Osteoblast (primary cell): ENCODE results near the gene GKN1. TPM values are rescaled to one million over a fixed set of nuclear protein-coding genes. Genes with fewer than 3 reads are reported as not detected.

Source experiments
- DNase-seq: peaks from one replicate; pipeline ENCODE4 v3.0.0; 2011; ENCODE audit warnings: low spot score, mixed read lengths; ENCODE audit not compliant: insufficient read length; ENCODE audit errors: missing footprints
- H2AFZ ChIP-seq: 2 replicates; pipeline ENCODE4 v1.6.0; 2011; ENCODE audit warnings: mild to moderate bottlenecking, low read length
- H3K27ac ChIP-seq: 2 replicates; pipeline ENCODE4 v1.5.1; 2011; ENCODE audit warnings: mild to moderate bottlenecking, low read depth, low read length, moderate library complexity
- H3K27me3 ChIP-seq: 2 replicates; pipeline ENCODE4 v1.6.0; 2012; ENCODE audit warnings: mild to moderate bottlenecking, control low read depth, inconsistent platforms, low read length, moderate library complexity; ENCODE audit not compliant: insufficient read depth
- H3K36me3 ChIP-seq: 2 replicates; pipeline ENCODE4 v1.5.1; 2011; ENCODE audit warnings: mild to moderate bottlenecking, low read length, control low read depth, moderate library complexity; ENCODE audit not compliant: insufficient read depth
- H3K4me1 ChIP-seq: 2 replicates; pipeline ENCODE4 v1.5.1; 2011; ENCODE audit warnings: mild to moderate bottlenecking, low read length, control low read depth, moderate library complexity; ENCODE audit not compliant: insufficient read depth
- H3K4me2 ChIP-seq: 2 replicates; pipeline ENCODE4 v1.6.0; 2011; ENCODE audit warnings: mild to moderate bottlenecking, low read length; ENCODE audit not compliant: insufficient read depth
- H3K4me3 ChIP-seq: fragments of 200-600 bp; sonication (generic); 3 replicates; pipeline ENCODE4 v1.5.1; 2012; ENCODE audit warnings: mild to moderate bottlenecking, low read length, inconsistent platforms; ENCODE audit not compliant: insufficient read depth
- H3K79me2 ChIP-seq: 2 replicates; pipeline ENCODE4 v1.6.0; 2012; ENCODE audit warnings: mild to moderate bottlenecking, low read length, control low read depth, inconsistent platforms; ENCODE audit not compliant: insufficient read depth
- H3K9me3 ChIP-seq: 2 replicates; pipeline ENCODE4 v1.5.1; 2011; ENCODE audit warnings: low read depth, low read length, control low read depth
- H4K20me1 ChIP-seq: 2 replicates; pipeline ENCODE4 v1.6.0; 2012; ENCODE audit warnings: mild to moderate bottlenecking, low read length, control low read depth; ENCODE audit not compliant: insufficient read depth
- CTCF ChIP-seq: IDR thresholded peaks from 2 replicates; pipeline ENCODE4 v1.5.1; 2011; ENCODE audit warnings: mild to moderate bottlenecking, low read depth, low read length, moderate library complexity; ENCODE audit errors: extremely low read depth
- total RNA-seq: library from RNA; depleted of rRNA; stranded (reverse); fragments of >200 nt; gene quantifications from 2 replicates; pipeline ENCODE4 v1.2.3, GENCODE V29; 2012

Gene GKN1
- total RNA-seq, 1 donor = not detected

- H3K9me3 ChIP-seq = no peaks in the 10 kb centered on the region
- H3K27ac ChIP-seq = peak overlapping the region; percentile 92
- peaks cover 42% of the 10 kb centered on the region for H3K79me2 ChIP-seq
- peak; percentile 65 for TF ChIP-seq CTCF
- H4K20me1 ChIP-seq = peaks cover 12% of the 10 kb centered on the region
- no peaks in the 10 kb centered on the region for H3K36me3 ChIP-seq
- peak overlapping the region; percentile 92 for H3K4me3 ChIP-seq
- H2AFZ ChIP-seq = peak overlapping the region; percentile 80
- peaks cover 31% of the 10 kb centered on the region for H3K4me1 ChIP-seq
- H3K4me2 ChIP-seq = peak overlapping the region; percentile 89
- peak; percentile 92 for DNase-seq
- H3K27me3 ChIP-seq = no peaks in the 10 kb centered on the region
These were observed 38.1 kb downstream of the GKN1 start for GRCh38 chr2:69012310-69013141.

GRCh38 chr2:69013142-69013839, 38.9 kb downstream of the GKN1 start, which contains the start of gene ANTXR1:
ANTXR1 (plus strand) TSS chr2:69013179; CDS start chr2:69013500, 321 bp downstream.
- Histone ChIP-seq H2AFZ (peak within 1 kb of the TSS; percentile 80), H3K4me1 (peaks cover 38% of the 10 kb centered on the region), H4K20me1 (peaks cover 20% of the 10 kb centered on the region), H3K36me3 (peaks cover 4% of the 10 kb centered on the region), H3K27ac (peak within 1 kb of the TSS; percentile 92), H3K4me2 (peak within 1 kb of the TSS; percentile 89), H3K27me3 (no peaks in the 10 kb centered on the region), H3K9me3 (no peaks in the 10 kb centered on the region), H3K4me3 (peak within 1 kb of the TSS; percentile 92), H3K79me2 (peaks cover 49% of the 10 kb centered on the region)
- peak; percentile 95 for DNase-seq
- TF ChIP-seq CTCF = no peak

- TF ChIP-seq CTCF = peak; percentile 25
- Histone ChIP-seq H2AFZ (peak overlapping the region; percentile 80), H3K4me1 (peaks cover 41% of the 10 kb centered on the region)
These were observed 39.7 kb downstream of the GKN1 start for GRCh38 chr2:69013840-69014821.

More at GRCh38 chr2:69013840-69014821, 39.7 kb downstream of the GKN1 start:
- DNase-seq = peak; percentile 74
- Histone ChIP-seq H3K36me3 (peaks cover 8% of the 10 kb centered on the region), H3K79me2 (peaks cover 58% of the 10 kb centered on the region), H4K20me1 (peaks cover 25% of the 10 kb centered on the region), H3K9me3 (no peaks in the 10 kb centered on the region), H3K4me3 (peak overlapping the region; percentile 92), H3K27ac (peak overlapping the region; percentile 92), H3K4me2 (peak overlapping the region; percentile 89), H3K27me3 (no peaks in the 10 kb centered on the region)
